Activated effector memory CD4-positive, alpha-beta T cell treated with Interleukin-2 at 50 U/mL for 16 hours (primary cell): ENCODE measurements around the gene ACOT7.
"Not testable (repeated sequence)": the region's sequence is repeated elsewhere in the genome, so short reads cannot be mapped to it uniquely, and the experiment has no call there.

Source experiments
- DNase-seq: peaks from one replicate; pipeline ENCODE4 v3.0.0-alpha.2; 2020

ACOT7 gene

DNA sequence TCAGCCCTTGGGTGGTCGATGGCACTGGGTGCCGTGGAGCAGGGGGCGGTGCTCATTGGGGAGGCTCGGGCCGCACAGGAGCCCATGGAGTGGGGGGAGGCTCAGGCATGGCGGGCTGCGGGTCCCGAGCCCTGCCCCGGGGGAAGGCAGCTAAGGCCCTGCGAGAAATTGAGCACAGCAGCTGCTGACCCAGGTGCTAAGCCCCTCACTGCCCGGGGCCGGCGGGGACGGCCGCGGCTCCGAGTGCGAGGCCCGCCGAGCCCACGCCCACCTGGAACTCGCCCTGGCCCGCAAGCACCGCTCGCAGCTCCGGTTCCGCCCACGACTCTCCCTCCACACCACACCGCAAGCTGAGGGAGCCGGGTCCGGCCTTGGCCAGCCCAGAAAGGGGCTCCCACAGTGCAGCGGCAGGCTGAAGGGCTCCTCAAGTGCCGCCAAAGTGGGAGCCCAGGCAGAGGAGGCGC, 2.2 kb upstream of the ACOT7 start:
- DNase-seq, result not testable (repeated sequence)

DNA sequence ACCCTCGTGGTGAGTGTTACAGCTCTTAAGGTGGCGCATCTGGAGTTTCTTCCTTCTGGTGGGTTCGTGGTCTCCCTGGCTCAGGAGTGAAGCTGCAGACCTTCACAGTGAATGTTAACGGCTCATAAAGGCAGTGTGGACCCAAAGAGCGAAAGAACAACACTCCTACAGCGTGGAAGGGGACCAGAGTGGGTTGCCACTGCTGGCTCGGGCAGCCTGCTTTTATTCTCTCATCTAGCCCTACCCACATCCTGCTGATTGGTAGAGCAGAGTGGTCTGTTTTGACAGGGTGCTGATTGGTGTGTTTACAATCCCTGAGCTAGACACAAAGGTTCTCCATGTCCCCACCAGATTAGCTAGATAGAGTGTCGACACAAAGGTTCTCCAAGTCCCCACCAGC, 1.6 kb upstream of the ACOT7 start:
- DNase-seq, result not testable (repeated sequence)

DNA sequence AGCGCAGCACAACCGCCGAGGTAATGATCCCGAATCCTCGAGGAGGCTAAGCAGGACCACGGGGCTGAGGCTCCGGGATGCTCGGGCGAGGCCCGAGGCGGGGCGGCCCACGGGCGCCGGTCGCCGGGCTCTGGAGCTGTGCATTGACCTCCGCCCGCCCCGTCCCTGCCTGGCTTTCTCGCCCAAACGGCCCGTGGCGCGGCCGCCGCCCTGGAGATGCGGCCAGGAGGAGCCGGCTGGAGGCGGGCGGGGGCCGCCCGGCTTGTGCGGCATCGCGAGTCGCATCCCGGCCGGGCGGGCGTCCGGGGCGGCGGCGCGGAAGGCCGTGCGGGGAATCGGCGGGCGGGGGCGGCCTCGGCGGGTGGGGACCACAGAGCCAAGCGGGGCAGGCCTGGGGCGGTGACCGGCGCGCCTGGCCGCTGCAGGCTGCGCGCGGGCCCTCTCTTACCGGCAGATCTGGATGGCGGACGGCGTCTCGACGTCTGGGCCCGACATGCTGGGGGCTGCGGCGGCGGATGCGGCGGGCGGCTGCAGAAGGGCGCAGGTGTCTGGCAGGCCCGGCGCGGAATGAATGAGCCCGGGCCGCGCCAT, 663 bp downstream of the ACOT7 start:
- DNase-seq, result no peak

DNA sequence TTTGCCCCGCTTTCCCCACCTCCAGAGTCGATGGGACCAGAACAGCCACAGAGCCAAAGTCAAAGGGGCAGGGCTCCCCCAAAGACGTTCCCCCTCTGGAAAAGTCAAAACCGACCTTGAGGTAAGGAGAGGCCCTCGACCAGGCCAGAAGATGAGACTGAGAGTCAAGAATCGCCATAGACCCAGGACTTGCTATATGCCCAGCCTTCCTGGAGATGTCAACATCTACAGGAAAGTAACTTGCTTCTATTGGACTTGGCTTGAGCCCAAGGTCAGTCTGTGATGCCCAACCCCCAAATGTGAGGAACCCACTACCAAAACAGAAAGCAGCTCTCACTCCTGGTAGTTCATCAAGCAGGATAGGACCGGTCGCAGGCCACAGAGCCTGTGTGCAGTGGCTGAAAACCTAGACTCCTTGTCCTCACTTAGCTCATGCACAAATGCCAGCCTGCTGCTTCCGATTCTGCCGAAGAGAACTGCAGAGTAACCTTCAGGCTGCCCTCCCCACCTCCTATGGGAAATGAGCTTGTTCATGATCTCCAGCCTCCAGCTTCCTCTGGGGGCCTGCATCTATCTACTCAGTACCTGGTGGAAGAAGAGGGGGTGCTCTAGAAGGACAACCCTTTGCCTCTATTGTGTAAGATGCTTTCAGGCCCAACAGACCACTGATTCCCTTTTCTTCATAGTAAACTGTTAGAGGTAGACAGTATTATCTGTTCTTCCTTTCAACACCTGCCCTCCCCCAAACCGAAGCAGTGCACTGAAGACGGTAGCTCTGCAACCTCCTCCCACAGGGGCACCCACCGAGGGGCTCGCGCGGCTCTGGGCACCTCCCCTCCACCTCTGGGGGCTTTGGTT, 1.4 kb downstream of the ACOT7 start:
- DNase-seq, result no peak

DNA sequence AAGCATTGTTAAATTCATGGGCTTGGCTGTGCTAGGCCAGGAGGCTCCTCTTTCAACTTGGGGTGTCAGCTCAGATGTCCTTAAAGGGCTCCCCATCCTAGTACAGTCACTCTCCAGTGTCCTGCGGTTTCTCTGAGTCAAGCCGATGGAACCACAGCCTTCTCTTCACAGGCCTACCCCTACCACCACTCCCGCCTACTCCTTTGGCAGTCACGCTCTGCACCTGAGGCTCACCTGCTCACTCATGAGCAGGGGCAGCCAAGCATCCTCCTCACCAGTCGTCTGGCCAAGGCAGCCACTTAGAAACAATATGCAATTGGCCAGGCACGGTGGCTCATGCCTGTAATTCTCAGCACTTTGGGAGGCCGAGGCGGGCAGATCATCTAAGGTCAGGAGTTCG, 3.6 kb downstream of the ACOT7 start:
- no peak for DNase-seq

DNA sequence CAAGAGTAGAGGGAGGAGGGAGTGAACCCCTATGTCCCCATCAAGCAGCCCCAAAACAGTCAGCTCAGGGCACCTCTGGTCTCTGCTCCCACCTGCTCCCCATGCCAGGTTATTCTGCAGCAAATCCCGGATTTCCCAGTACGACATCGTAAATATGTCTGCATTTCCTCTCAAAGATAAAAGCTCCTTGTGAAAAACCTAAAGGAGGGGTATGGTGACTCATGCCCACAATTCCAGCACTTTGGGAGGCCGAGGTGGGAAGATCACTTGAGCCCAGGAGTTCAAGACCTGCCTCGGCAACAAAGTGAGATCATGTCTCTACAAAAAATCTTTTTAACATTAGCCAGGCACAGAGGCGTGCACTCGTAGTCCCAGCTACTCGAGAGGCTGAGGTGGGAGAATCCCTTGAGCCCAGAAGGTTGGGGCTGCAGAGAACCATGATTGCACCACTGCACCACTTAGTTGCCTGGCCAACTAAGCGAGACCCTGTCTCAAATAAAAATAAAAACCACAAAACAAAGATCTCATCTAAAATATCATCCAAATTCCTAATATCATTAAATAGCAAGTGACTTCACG, 7.1 kb downstream of the ACOT7 start:
- DNase-seq, result no peak

DNA sequence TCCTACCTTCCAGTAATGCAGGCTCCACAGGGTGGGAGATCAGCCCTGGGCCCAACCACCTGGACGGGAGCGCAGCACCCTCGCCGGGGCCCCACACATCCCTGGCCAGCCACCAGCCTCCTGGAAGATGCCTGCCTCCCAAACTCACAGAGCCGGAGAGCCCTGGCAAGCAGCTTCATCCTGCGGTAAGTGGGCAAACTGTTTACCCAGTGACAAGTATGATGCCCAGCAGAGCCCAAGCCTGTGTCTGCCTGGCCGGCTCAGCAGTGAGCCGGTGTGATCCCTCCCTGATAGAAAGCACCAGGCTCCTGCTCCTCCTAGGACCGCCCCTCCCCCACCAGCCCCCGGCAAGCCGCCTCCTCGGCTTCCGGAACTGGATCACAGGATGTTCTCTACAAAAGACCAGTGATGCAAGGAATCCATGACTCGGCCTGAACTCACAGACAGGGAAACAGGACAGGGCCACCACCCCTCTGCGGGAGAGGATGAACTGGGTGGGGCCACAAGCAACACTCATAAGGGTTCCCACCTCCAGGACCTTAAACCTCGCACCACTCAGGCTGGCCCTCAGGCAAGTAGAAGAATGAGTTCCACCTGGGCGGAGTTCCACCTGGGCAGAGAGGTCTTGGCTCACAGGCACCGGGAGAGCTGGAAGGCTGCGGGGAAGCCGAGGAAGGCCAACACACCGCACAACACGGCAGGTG, 7.9 kb downstream of the ACOT7 start:
- DNase-seq, result no peak

DNA sequence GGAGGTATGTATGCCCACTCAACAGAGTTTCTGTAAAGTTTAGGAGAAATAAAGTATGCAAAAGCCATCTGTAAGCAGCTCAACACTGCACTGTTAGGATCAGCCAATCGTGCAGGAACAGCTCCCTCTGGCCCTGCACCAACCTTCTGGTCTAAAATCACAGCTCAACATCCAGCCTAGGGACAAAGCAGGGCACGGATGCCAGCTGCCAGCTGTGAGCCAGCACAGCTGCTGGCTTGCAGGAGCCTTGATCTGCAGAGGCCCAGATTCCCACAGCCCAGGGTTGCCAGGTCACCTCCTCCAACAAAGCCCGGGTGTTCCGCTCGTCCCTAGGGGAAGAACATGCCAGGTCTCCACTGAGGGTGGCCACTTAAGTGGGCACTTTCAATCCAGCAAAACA, 8.6 kb downstream of the ACOT7 start:
- no peak for DNase-seq

DNA sequence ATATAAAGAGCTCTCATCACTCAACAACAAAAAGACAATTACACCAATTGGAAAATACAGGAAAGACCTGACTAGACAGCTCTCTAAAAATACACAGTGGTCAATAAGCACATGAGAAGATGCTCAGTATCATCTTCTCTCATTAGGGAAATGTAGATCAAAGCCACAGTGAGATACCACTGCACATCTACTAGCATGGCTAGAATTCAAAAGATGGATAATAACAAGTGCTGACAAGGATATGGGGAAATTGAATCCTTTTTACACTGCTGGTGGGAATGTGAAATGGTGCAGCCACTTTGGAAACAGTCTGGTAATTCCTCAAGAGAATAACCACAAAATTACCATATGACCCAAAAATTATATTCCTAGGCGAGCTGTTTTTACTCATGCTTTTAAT, 9.4 kb downstream of the ACOT7 start:
- DNase-seq, result no peak

DNA sequence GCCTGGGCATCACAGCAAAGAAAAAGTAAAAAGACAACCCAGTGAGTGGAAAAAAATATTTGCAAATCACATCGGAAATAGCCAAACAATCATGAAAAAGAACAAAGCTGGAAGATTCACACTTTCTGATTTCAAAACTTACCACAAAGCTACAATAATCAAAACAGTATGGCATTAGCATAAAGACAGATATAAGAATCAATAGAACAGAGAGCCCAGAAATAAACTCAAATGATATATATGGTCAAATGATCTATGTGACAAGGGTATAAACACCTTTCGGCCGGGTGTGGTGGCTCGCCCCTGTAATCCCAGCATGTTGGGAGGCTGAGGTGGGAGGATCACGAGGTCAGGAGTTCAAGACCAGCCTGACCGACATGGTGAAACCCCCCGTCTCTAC, 13.5 kb downstream of the ACOT7 start:
- no peak for DNase-seq

DNA sequence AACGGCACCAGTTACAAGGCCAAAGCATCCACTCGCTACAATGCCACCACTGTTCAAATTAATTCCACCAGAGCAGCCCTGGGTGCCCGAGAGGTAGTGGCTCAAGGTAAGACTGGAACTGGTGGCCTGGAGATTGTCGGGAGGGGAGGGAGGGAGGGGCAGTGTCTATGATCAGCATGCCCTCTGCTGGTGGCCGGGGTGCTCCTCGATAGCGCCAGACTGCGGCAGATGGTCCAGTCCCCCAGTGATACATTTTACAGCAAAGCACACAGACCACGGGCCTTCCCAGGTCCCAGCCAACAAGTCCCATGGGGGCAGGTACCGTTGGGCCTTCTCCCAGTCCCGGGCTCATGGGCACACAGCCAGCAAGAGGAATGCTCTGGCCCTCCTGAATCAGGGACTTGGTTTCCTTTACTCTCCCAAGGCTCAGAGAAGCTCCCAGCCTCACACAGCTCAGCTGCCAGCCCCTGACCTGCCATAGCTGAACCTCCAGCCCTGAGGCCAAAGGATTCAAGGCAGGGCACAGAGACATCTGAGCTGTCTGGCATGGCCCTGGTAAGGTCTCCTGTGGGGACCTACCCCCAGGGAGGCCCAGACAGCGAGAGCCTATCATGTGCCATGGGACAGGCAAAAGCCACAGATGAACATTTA, 15.3 kb downstream of the ACOT7 start:
- DNase-seq, result no peak

DNA sequence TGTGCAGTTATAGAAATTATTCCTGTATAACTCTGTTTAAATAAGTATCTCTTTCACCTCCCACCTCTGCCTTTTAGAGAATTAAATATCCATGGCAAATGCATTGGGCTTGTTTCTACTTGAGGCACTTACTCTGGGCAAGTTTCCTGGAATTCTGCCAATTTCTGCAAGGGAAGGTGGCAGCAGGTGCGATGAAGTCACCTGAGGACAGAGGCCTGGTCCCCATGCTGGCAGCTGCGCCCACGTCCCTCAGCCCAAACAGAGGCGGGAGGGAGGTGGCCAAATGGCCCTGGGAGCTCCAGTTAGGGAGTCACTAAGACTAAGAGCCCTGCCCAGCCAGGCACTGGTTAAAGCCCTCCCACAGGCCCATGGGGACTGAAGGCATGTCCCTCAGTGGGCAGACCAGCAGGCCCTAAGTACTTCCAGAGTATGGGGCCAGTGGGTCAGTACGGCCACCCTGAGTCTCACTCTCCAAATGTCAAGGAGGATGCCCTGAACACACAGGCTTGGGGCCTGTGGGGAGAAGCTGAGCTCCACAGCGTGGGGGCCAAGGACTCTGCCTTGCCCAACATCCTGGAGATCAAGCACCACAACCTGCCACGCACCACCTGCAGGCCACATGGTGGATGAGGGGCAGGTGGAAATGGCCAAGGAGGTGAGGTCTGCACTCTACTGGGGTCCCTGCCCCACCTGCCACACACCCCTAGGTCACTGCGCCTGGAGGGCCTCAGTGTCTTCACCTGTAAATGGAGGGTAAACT, 19.4 kb downstream of the ACOT7 start:
- DNase-seq, result no peak

DNA sequence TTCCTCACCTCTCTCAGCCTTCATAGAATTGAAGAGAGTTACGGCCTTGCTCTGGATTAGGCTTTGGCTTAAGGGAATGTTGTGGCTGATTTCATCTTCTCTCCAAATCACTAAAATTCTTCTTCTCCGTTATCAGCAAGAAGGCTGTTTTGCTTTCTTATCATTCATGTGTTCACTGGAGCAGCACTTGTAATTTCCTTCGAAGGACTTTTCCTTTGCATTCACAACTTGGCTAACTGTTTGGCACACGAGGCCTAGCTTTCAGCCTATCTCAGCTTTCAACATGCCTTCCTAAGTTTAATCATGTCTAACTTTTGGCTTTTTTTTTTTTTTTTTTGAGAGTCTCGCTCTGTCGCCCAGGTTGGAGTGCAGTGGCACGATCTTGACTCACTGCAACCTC, 21.3 kb downstream of the ACOT7 start:
- not testable (repeated sequence) for DNase-seq

DNA sequence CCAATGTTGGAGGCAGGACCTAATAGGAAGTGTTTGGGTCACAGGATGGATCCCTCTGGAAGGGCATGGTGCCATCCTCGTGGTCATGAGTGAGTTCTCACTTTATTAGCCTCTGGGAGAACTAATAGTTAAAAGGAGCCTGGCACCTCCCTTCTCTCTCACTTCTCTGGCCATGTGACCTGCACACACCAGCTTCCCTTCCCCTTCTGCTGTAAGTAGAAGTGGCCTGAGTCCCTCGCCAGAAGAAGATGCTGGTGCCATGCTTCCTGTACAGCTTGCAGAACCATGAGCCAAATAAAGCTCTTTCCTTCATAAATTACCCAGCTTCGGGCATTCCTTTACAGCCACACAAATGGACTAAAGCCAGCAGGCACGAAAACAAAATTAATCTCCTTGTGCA, 23.6 kb downstream of the ACOT7 start:
- no peak for DNase-seq

DNA sequence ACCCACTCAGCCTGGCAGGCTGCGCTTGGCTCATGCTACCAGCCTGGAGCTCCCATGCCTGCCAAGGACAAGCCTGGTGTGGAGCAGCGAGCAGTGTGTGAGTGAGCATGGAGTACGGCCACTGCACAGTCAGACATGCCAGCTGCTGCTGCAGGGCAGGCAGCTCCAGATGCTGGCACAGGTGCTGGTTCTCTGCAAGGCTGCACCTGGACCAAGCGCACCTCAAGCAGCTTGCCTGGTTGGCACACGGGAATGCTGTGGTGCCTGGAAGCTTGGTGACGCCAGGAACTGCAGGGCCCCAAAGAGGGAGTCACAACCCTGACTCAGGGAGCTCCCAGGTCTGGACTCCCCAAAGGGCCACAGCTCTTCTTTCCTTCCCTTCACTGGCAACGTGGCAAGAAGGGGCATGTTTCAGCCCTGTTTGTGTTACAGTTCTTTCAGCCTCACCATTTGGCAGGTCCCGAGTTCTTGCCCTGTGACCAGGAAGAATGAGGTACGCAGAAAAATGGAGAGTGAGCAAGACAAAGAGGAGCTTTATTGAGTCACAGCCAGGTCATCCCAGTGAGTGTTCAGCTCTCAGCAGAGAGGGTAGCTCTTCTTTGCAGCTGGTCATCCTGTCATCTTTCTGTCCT, 26.1 kb downstream of the ACOT7 start:
- no peak for DNase-seq

DNA sequence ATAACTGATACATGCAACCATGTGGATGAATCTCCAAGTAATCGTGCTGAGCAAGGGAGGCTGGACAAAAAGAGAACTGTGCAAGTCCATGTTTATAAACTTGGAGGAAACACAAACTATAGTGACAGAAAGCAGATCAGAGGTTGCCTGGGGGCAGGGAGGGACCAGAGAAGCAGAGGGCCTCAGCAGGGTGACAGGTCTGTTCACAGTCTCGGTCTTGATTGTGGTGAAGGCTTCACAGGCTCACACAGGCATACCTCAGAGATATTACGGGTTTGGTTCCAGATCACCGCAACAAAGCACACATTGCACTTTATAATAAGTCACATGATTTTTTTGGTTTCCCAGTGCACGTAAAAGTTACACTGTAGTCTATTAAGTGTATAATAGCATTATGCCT, 28.5 kb downstream of the ACOT7 start:
- DNase-seq, result no peak

DNA sequence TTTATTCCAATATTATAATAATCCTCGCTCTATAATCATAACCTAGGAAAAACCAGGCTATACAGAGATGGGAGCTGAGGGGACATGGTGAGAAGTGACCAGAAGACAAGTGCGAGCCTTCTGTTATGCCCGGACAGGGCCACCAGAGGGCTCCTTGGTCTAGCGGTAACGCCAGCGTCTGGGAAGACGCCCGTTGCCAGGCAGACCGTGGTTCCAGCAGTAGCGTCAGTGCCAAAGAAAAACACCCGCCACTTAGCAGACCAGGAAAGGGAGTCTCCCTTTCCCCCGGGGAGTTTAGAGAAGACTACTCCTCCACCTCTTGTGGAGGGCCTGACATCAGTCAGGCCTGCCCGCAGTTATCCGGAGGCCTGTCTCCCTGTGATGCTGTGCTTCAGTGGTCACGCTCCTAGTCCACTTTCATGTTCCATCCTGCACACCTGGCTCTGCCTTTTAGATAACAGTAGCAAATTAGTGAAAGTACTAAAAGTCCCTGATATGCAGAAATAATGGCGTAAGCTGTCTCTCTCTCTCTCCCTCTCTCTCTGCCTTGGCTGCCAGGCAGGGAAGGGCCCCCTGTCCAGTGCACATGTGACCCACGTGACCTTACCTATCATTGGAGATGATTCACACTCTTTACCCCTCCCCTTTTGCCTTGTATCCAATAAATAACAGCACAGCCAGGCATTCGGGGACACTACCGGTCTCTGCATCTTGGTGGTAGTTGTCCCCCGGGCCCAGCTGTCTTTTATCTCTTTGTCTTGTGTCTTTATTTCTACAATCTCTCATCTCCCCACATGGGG, 30.3 kb downstream of the ACOT7 start:
- DNase-seq, result peak; percentile 11

DNA sequence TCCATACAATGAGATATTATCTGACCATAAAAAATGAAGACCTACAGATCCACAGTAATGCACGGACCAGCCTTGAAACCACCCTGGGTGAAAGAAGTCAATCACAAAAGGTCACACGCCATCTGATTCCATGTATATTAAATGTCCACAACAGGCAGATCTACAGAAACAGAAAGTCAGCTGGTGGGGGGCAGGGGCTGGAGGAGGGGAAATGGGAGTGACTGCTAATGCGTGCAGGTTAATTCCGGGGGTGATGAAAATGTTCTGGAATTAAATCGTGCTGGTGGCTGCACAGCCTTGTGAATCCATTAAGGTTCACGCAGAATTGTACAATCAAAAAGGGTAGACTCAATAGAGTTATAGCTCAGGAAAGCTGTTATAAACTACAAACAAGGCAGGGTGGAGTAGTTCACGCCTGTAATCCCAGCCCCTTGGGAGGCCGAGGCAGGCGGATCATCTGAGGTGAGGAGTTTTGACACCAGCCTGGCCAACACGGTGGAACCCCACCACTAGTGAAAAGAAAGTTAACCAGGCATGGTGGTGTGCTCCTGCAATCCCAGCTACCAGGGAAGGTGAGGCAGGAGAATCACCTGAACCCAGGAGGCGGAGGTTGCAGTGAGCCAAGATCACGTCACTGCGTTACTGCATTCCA, 32.3 kb downstream of the ACOT7 start:
- DNase-seq, result no peak

DNA sequence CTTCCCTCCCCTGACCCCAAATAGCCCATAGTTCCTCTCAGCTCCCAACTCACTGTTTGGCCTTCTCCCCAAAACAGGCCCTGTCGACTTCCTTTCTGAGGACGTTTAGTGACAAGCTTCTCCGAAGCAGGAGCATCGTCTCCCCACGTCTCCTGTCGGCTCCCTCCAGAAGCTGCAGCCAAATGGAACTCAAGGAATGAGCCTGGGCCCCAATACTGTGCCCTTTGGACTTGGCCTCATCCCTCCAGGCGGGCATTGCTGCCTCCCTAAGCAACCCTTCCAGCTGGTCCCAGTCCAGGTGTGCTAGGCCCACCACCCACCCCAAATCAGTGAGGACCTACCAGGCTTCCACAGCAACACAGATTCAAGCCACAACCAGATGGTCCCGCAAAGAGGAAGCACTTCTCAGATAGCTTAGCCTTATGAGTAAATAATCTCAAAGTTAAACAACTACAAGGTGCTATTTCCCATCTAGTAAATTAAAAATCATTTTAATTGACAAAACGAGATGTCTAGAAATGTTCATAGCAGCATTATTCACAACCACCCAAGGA, 33.0 kb downstream of the ACOT7 start:
- no peak for DNase-seq

DNA sequence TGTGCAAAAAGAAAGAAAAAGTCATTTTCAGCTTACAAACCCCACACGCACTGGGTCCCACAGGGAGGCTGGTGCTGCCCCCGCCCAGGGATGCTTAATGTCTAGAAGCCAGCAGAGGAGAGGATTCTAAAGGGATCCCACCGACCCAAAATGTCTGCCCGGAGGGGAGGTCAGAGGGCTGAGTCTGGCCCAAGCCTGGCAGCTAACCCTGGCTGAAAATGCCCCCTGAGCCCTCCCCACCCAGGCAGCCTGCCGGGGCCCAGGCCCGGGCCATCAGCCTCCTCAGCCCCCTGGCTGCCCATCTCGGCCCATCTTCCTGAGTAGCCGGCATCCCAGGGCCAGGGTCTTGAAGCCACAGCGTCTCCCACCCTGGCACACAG, 33.5 kb downstream of the ACOT7 start:
- no peak for DNase-seq
